ENCODE data around the gene ANKMY2. TPM values are rescaled to one million over a fixed set of nuclear protein-coding genes. Genes with fewer than 3 reads are reported as not detected.

The ANKMY2 gene
- total RNA-seq, 2 experiments from 2014 or later, result 10.3 to 15.2 TPM

DNA sequence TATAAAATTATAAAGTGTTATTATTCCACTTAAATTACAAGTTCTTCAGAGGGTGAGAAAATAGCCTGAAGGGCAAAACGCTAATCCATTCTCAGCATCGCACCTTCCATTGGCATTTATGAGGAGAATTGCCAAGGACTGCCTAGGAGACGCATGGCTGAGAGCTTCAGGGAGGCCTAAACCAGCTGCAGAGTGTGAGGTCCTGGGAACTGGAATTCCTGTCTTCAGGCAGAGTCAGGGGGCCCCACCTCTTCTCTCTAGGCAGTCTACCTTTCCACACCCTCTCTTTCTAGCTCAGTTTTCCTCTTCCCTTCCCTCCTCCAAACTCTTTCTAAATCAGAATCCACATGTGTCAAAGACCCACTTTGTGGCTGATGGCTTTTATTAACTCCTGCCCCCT is 83.6 kb downstream of the ANKMY2 start:
- no peak for DNase-seq (ENCODE audit: low spot score)
- intact Hi-C loops (cut with micrococcal nuclease; ENCODE audit: unreplicated experiment), result loop anchor here (10.0 kb wide), 2 partner anchors 353 to 447 kb away; no protein-coding TSS in a partner anchor
- Histone ChIP-seq H2AFZ (ENCODE audit: low read length) (no peak overlapping the region), H3K9me3 (ENCODE audit: low read length) (no peaks in the 10 kb centered on the region), H3K4me3 (ENCODE audit: low read depth, low read length, poor library complexity, severe bottlenecking) (no peak overlapping the region), H4K20me1 (ENCODE audit: insufficient read depth, low read length) (no peaks in the 10 kb centered on the region), H3K79me2 (ENCODE audit: insufficient read depth, low read depth, low read length) (no peaks in the 10 kb centered on the region), H3K27ac (ENCODE audit: low read depth, low read length, poor library complexity, severe bottlenecking) (no peak overlapping the region), H3K4me2 (ENCODE audit: low read length) (no peak overlapping the region), H3K36me3 (ENCODE audit: insufficient read depth, low read length) (no peaks in the 10 kb centered on the region), H3K9me2 (ENCODE audit: insufficient read depth, low read length) (no peaks in the 10 kb centered on the region), H3K4me1 (ENCODE audit: insufficient read depth, low read length, poor library complexity, severe bottlenecking) (no peaks in the 10 kb centered on the region)
- ChIA-PET POLR2A (no interaction called here), CTCF (ENCODE audit: unreplicated experiment) (no interaction called here)
- no peak for TF ChIP-seq EZH2phosphoT487 (IDR thresholded peaks at IDR 0.05; ENCODE audit: borderline replicate concordance, low read depth, low read length)
- TF ChIP-seq, protein P1, sequence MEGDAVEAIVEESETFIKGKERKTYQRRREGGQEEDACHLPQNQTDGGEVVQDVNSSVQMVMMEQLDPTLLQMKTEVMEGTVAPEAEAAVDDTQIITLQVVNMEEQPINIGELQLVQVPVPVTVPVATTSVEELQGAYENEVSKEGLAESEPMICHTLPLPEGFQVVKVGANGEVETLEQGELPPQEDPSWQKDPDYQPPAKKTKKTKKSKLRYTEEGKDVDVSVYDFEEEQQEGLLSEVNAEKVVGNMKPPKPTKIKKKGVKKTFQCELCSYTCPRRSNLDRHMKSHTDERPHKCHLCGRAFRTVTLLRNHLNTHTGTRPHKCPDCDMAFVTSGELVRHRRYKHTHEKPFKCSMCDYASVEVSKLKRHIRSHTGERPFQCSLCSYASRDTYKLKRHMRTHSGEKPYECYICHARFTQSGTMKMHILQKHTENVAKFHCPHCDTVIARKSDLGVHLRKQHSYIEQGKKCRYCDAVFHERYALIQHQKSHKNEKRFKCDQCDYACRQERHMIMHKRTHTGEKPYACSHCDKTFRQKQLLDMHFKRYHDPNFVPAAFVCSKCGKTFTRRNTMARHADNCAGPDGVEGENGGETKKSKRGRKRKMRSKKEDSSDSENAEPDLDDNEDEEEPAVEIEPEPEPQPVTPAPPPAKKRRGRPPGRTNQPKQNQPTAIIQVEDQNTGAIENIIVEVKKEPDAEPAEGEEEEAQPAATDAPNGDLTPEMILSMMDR (conservative IDR thresholded peaks at IDR 0.05; ENCODE audit: low read length), result no peak
- BruUV-seq (replicated peaks), result no TSS peak

DNA sequence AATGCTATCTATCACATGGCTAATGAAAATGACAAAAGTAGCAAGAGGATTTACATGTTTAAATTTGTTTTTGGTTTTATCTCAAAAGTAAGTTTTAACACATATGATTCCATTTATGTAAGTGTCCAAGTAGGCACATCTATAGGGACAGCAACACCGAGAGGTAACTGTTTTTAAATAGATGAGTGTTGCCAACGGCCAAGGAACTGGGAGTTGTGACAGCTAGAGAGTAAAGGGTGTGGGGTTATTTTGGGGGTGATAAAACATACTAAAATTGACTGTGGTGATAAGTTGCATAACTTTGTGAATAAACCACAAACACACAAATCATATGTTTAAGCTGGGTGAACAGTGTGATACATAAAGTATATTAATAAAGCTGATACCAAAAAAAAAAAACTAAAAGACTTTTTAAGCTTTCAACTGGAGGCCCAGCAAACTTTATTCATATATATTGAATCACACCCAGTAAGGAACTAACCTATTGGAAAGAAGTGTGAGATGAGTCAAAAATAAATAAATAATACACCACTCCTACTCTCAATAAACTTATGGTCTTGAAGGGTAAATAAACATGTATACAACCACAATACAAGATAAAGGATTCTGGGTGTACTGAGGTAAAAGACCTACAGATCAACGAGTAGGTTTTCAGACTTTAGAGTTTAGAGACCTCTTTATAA is 85.9 kb downstream of the ANKMY2 start:
- intact Hi-C loops (cut with micrococcal nuclease; ENCODE audit: unreplicated experiment), result loop anchor here (10.0 kb wide), 2 partner anchors 355 to 445 kb away; no protein-coding TSS in a partner anchor
- no peaks in the 10 kb centered on the region for H3K36me3 ChIP-seq (ENCODE audit: insufficient read depth, low read length)
- H2AFZ ChIP-seq (ENCODE audit: low read length), result no peak overlapping the region
- no peaks in the 10 kb centered on the region for H3K9me3 ChIP-seq (ENCODE audit: low read length)
- no peak overlapping the region for H3K4me2 ChIP-seq (ENCODE audit: low read length)
- no peaks in the 10 kb centered on the region for H4K20me1 ChIP-seq (ENCODE audit: insufficient read depth, low read length)
- no peak for TF ChIP-seq EZH2phosphoT487 (IDR thresholded peaks at IDR 0.05; ENCODE audit: borderline replicate concordance, low read depth, low read length)
- TF ChIP-seq, protein P1 (conservative IDR thresholded peaks at IDR 0.05; ENCODE audit: low read length), result no peak
- no peaks in the 10 kb centered on the region for H3K9me2 ChIP-seq (ENCODE audit: insufficient read depth, low read length)
- no peak for DNase-seq (ENCODE audit: low spot score)
- CTCF ChIA-PET (ENCODE audit: unreplicated experiment), result no interaction called here
- H3K79me2 ChIP-seq (ENCODE audit: insufficient read depth, low read depth, low read length), result no peaks in the 10 kb centered on the region
- H3K27ac ChIP-seq (ENCODE audit: low read depth, low read length, poor library complexity, severe bottlenecking), result no peak overlapping the region
- BruUV-seq (replicated peaks), result no TSS peak
- no peak overlapping the region for H3K4me3 ChIP-seq (ENCODE audit: low read depth, low read length, poor library complexity, severe bottlenecking)
- H3K4me1 ChIP-seq (ENCODE audit: insufficient read depth, low read length, poor library complexity, severe bottlenecking), result no peaks in the 10 kb centered on the region
- POLR2A ChIA-PET, result interaction anchor here (1.8 kb wide), 1 partner anchor 8 kb away, joined by 6 read pairs; no protein-coding TSS in a partner anchor

DNA sequence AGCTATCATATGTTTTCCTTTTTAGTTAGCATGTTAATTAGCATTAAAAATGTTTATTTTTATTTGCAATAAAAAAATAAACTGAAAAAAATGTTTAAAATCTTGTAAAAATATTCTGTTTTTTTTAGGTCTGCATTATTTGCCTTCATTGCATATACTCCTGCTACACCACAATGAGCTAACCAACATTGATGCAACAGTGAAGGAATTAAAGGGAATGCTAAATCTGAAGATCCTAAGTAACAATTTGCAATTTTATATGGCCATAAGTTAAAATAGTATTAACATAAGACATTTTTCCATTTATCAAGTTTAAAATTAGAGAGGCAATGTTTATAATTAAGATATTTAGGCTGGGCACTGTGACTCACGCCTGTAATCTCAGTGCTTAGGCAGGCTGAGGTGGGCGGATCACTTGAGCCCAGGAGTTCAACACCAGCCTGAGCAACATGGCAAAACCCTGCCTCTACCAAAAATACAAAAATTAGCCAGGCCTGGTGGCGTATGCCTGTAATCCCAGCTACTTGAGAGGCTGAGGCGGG is 86.7 kb downstream of the ANKMY2 start:
- Histone ChIP-seq H3K27ac (ENCODE audit: low read depth, low read length, poor library complexity, severe bottlenecking) (no peak overlapping the region), H2AFZ (ENCODE audit: low read length) (no peak overlapping the region), H3K4me2 (ENCODE audit: low read length) (no peak overlapping the region), H3K9me2 (ENCODE audit: insufficient read depth, low read length) (no peaks in the 10 kb centered on the region), H3K4me3 (ENCODE audit: low read depth, low read length, poor library complexity, severe bottlenecking) (no peak overlapping the region), H3K79me2 (ENCODE audit: insufficient read depth, low read depth, low read length) (no peaks in the 10 kb centered on the region), H3K9me3 (ENCODE audit: low read length) (no peaks in the 10 kb centered on the region), H3K4me1 (ENCODE audit: insufficient read depth, low read length, poor library complexity, severe bottlenecking) (no peaks in the 10 kb centered on the region), H4K20me1 (ENCODE audit: insufficient read depth, low read length) (no peaks in the 10 kb centered on the region), H3K36me3 (ENCODE audit: insufficient read depth, low read length) (no peaks in the 10 kb centered on the region)
- no peak for TF ChIP-seq EZH2phosphoT487 (IDR thresholded peaks at IDR 0.05; ENCODE audit: borderline replicate concordance, low read depth, low read length)
- TF ChIP-seq, protein P1 (conservative IDR thresholded peaks at IDR 0.05; ENCODE audit: low read length), result no peak
- ChIA-PET CTCF (ENCODE audit: unreplicated experiment) (no interaction called here), POLR2A (no interaction called here)
- no TSS peak for BruUV-seq (replicated peaks)
- no peak for DNase-seq (ENCODE audit: low spot score)
- intact Hi-C loops (cut with micrococcal nuclease; ENCODE audit: unreplicated experiment), result no loop called here

Data from OCI-LY7 (cell line).